PC-9 (cell line): ENCODE measurements around the gene RPP25L.

Source experiments
- CTCF ChIP-seq: fragments of 200-600 bp; sonication (generic); conservative IDR thresholded peaks from 2 replicates; pipeline ENCODE4 v1.6.1; 2017; ENCODE audit warnings: mixed run types, antibody characterized with exemption, mild to moderate bottlenecking, moderate library complexity
- EZH2 ChIP-seq: fragments of 200-600 bp; sonication (generic); IDR thresholded peaks from 2 replicates; pipeline ENCODE4 v1.8.0; 2017; ENCODE audit warnings: antibody characterized with exemption, low read depth

- TF ChIP-seq CTCF (no peak), EZH2 (no peak)
Measured at GRCh38 chr9:34610434-34611206, 1.3 kb downstream of the RPP25L start.
